Subcutaneous adipose tissue (tissue), 4 donors: ENCODE data around the gene CLN6. TPM values are rescaled to one million over a fixed set of nuclear protein-coding genes. Genes with fewer than 3 reads are reported as not detected.

Experiments used
- CTCF ChIP-seq: fragments of 450-650 bp; IDR thresholded peaks from one replicate; pipeline ENCODE4 v1.5.1; 2016; ENCODE audit warnings: low read depth, mild to moderate bottlenecking, control low read depth, antibody characterized with exemption, moderate library complexity
- total RNA-seq, 4 donors: library from RNA; depleted of rRNA; stranded (reverse); fragments of >200 nt; gene quantifications; one replicate each; pipeline ENCODE4 v1.1.0, GENCODE V29; 2016

Gene CLN6
- total RNA-seq, 4 donors from 2014 or later: 10.1 to 21.9 (median 17.2) TPM

DNA sequence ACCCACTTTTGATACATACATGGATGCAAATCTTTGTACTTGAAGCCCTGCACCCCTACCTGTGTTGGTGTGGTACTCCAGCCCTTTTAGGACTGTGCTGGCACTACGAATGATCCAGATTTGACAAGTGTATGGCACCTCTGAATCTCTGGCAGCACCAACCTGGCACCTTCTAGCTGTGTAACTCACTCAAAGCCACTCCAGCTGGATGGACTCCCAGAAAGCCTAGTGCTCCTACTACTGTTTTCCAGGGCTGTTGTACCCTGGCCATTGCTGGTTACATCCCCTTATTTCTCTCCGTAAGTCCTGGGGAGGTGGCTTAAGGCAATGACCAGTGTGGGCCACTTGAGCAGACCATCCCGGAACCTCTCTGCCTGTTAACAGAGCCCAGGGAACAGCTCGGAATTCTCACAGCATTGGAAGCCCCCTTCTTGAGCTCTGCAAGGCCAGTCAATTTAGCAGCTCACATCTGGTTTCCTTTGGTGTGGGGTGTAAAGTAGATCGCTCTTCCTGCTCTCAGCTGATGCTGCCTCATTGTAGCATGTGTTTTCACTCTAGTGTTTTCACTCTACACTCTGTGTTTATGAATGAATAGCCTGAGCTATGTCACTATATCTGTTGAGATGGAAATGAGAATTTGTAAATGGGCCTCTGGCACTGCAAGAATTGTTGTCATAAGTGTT is 36.6 kb downstream of the CLN6 start:
- TF ChIP-seq CTCF: no peak

- TF ChIP-seq CTCF: no peak
Observed at GRCh38 chr15:68192117-68192516, 37.4 kb downstream of the CLN6 start.

GRCh38 chr15:68191555-68191954 is 38.0 kb downstream of the CLN6 start:
- no peak for TF ChIP-seq CTCF

DNA sequence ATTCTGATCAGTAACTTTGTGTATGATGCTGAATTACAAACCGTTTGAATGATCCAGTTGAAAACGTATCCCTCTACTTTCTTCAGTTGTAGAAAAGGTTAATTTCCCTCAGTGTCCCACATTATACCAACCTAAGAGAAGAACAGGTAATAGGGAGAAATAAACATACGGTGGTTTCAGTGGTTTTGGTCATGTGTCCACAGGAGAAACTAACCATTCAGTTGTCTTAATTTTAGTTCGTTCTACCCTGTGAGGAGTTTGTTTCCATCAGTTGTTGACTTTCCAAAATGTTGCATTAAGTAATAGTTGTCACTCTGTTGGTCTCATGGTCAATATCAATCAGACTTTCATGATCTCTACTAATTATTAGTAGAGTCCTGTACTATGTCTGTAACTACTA is 39.5 kb downstream of the CLN6 start:
- no peak for TF ChIP-seq CTCF

DNA sequence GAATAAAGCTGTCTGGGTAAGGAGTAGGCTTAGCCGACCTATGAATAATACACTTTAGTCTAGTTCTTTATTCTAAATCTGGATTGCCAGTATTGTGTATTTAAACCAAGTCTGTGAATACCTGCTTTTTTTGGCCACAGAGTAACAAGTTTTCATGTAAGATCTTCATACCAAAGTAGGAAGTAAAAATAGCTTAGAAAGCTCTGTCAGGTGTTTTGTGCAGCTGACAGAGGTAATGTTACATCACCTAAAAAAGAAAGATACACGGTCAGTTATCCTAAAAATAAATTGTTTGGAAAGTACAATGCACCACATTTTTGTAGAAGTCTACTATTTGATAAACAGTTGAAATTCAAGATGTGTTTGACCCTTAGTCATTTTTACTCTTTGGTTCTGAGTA is 40.9 kb downstream of the CLN6 start:
- TF ChIP-seq CTCF: no peak

- no peak for TF ChIP-seq CTCF
Observed at GRCh38 chr15:68187559-68187958, 42.0 kb downstream of the CLN6 start.

GRCh38 chr15:68186671-68187397 is 42.7 kb downstream of the CLN6 start:
- no peak for TF ChIP-seq CTCF
